ENCODE measurements around the gene PCMTD2. TPM values are rescaled to one million over a fixed set of nuclear protein-coding genes. Genes with fewer than 3 reads are reported as not detected.

Gene PCMTD2
- total and polyA plus RNA-seq, 2 of the 13 experiments (the other 11 are each of a cell fraction or from before 2014, with no cell fraction given), result 47.0 to 76.9 TPM

DNA sequence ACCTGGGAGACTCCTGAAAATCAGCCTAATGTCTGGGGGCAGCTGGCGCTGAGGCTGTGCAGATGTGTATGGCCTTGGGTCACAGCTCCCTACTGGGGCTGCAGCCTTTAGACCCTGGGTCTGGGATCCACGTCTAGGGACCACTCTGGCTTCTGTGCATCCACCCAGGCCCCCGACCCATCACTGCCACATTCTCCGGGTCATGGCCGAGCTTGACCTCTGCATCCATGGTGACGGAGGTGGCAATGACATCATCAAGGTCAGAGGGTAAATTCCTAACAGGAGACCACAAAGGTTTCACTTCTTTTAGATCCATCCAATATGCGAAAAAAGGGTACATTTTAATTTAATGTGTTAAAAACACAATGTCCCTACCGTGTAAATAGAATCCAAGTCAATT, 14.5 kb upstream of the PCMTD2 start (continued):
- TF ChIP-seq GABPB1 (CRISPR knock-in tag; IDR thresholded peaks at IDR 0.05) (no peak), ZBTB7A (CRISPR knock-in tag; IDR thresholded peaks at IDR 0.05) (peak; percentile 29; the same call in 1 of the 2 replicates), TBX3 (IDR thresholded peaks at IDR 0.05; ENCODE audit: borderline replicate concordance) (0 out of 2 replicates have a peak, but pooled peaks have one; percentile 11), NR2F6 (IDR thresholded peaks at IDR 0.05) (peak; percentile 74; the same call in 1 of the 2 replicates), NR2F6 (CRISPR knock-in tag; IDR thresholded peaks at IDR 0.05) (0 out of 2 replicates have a peak, but pooled peaks have one; percentile 64)

- no peak for FAIRE-seq
- H4K20me1 ChIP-seq (ENCODE audit: insufficient read depth, low read length), result no peaks in the 10 kb centered on the region
- WGBS (ENCODE audit: low lambda C conversion rate), result 77% methylated on average over 19 of the region's 19 CpGs
- peak overlapping the region in 1 of 3 experiments; percentile 44; a peak in 1 of 6 replicates for H3K4me3 ChIP-seq (replicated peaks in 1 of 3; ENCODE audit: insufficient read depth in 1 of 3, low read depth in 2 of 3, low read length in 3 of 3)
- no peak for DNase-seq (ENCODE audit: low spot score)
- no TSS peak for BruUV-seq (replicated peaks)
- H3K36me3 ChIP-seq (replicated peaks in 1 of 2; ENCODE audit: control insufficient read depth in 1 of 2, insufficient read depth in 2 of 2, low read length in 2 of 2), result no peaks in the 10 kb centered on the region
- H3K4me1 ChIP-seq (ENCODE audit: insufficient read depth, low read length), result peaks cover 94% of the 10 kb centered on the region
- in situ Hi-C loops (cut with HindIII; ENCODE audit: extremely low pct_ligation_motif_present, low pct_unique_long_range_greater_than_20kb) (no loop called here), intact Hi-C loops (cut with micrococcal nuclease; ENCODE audit: unreplicated experiment) (no loop called here)
- H2AFZ ChIP-seq (ENCODE audit: low read length), result no peak overlapping the region
- H3K27me3 ChIP-seq (ENCODE audit: control insufficient read depth in 1 of 2, insufficient read depth in 2 of 2, low read length in 2 of 2), result peaks cover 5 to 17% of the 10 kb centered on the region in 2 experiments; a peak in 3 of 5 replicates
- ChIA-PET POLR2A (interaction anchor here (0.6 to 9.6 kb wide), 7 partner anchors 8 to 53 kb away, joined by 3 to 157 read pairs (median 6); partner anchors contain the start of gene PCMTD2), CTCF (ENCODE audit: low intra/inter-chr PET ratio, low total read pairs) (interaction anchor here (1.2 kb wide), 1 partner anchor 44 kb away, joined by 9 read pairs; no protein-coding TSS in a partner anchor)
- peak overlapping the region; percentile 65 for H3K4me2 ChIP-seq (ENCODE audit: low read depth, low read length)
- H3K27ac ChIP-seq (ENCODE audit: extremely low read length, insufficient read depth, low read length), result peak overlapping the region; percentile 70
- peak; percentile 13 for ATAC-seq
- no peaks in the 10 kb centered on the region for H3K9me3 ChIP-seq (ENCODE audit: low read length)
- no peaks in the 10 kb centered on the region for H3K79me2 ChIP-seq (ENCODE audit: insufficient read depth, low read length)
- H3K9ac ChIP-seq (ENCODE audit: insufficient read depth, low read depth, low read length), result peak overlapping the region; percentile 32; the same call in 1 of the 2 replicates
- TF ChIP-seq ZNF333 (CRISPR knock-in tag; IDR thresholded peaks at IDR 0.05; ENCODE audit: borderline replicate concordance), result 0 out of 2 replicates have a peak, but pooled peaks have one; percentile 50
- TF ChIP-seq ZNF776 (CRISPR knock-in tag; IDR thresholded peaks at IDR 0.05), result 0 out of 2 replicates have a peak, but pooled peaks have one; percentile 5
- 0 out of 2 replicates have a peak, but pooled peaks have one; percentile 66 for TF ChIP-seq KDM5B (CRISPR knock-in tag; IDR thresholded peaks at IDR 0.05; ENCODE audit: borderline replicate concordance)
- TF ChIP-seq, protein P1, sequence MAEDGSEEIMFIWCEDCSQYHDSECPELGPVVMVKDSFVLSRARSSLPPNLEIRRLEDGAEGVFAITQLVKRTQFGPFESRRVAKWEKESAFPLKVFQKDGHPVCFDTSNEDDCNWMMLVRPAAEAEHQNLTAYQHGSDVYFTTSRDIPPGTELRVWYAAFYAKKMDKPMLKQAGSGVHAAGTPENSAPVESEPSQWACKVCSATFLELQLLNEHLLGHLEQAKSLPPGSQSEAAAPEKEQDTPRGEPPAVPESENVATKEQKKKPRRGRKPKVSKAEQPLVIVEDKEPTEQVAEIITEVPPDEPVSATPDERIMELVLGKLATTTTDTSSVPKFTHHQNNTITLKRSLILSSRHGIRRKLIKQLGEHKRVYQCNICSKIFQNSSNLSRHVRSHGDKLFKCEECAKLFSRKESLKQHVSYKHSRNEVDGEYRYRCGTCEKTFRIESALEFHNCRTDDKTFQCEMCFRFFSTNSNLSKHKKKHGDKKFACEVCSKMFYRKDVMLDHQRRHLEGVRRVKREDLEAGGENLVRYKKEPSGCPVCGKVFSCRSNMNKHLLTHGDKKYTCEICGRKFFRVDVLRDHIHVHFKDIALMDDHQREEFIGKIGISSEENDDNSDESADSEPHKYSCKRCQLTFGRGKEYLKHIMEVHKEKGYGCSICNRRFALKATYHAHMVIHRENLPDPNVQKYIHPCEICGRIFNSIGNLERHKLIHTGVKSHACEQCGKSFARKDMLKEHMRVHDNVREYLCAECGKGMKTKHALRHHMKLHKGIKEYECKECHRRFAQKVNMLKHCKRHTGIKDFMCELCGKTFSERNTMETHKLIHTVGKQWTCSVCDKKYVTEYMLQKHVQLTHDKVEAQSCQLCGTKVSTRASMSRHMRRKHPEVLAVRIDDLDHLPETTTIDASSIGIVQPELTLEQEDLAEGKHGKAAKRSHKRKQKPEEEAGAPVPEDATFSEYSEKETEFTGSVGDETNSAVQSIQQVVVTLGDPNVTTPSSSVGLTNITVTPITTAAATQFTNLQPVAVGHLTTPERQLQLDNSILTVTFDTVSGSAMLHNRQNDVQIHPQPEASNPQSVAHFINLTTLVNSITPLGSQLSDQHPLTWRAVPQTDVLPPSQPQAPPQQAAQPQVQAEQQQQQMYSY (CRISPR knock-in tag; IDR thresholded peaks at IDR 0.05), result 0 out of 2 replicates have a peak, but pooled peaks have one; percentile 7
- no peak for TF ChIP-seq GABPA (IDR thresholded peaks at IDR 0.05; ENCODE audit: low read depth, low read length)
- TF ChIP-seq GABPA (CRISPR knock-in tag; IDR thresholded peaks at IDR 0.05; ENCODE audit: low read depth), result 0 out of 2 replicates have a peak, but pooled peaks have one; percentile 0
- TF ChIP-seq HDAC6 (IDR thresholded peaks at IDR 0.05; ENCODE audit: low read depth, low read length), result no peak
- peak; percentile 56 for TF ChIP-seq ZNF687 (CRISPR knock-in tag; IDR thresholded peaks at IDR 0.05)
- TF ChIP-seq ZNF44 (CRISPR knock-in tag; IDR thresholded peaks at IDR 0.05), result 0 out of 2 replicates have a peak, but pooled peaks have one; percentile 8
Observed at GRCh38 chr20:64242003-64242796, 13.3 kb upstream of the PCMTD2 start.
